HCT116 (cell line): ENCODE measurements around the gene PDZRN4.

ENCODE experiments used
- CTCF ChIP-seq, 3 experiments: fragments of 200-600 bp in 1 of 3; sonication (generic) in 1 of 3; IDR thresholded peaks in 2 of 3; conservative IDR thresholded peaks in 1 of 3; 2 replicates each; pipeline ENCODE4 v1.5.1; 2012 to 2017; ENCODE audit warnings: low read depth in 2 of 3, low read length in 2 of 3, antibody characterized with exemption in 1 of 3, borderline replicate concordance in 1 of 3, control low read depth in 1 of 3, mild to moderate bottlenecking in 1 of 3, mixed read lengths in 1 of 3, mixed run types in 1 of 3, moderate library complexity in 1 of 3; ENCODE audit not compliant: insufficient read depth in 1 of 3
- SIN3A ChIP-seq: IDR thresholded peaks from 2 replicates; pipeline ENCODE4 v1.6.1; 2012; ENCODE audit warnings: low read depth

- no peak for TF ChIP-seq SIN3A
- TF ChIP-seq CTCF (IDR thresholded peaks at IDR 0.05 in 2 of 3, conservative IDR thresholded peaks at IDR 0.05 in 1 of 3; ENCODE audit: borderline replicate concordance in 1 of 3, insufficient read depth in 1 of 3, low read depth in 2 of 3, low read length in 2 of 3) = no peak
Observed at GRCh38 chr12:41186026-41186425, 2.1 kb upstream of the PDZRN4 start.
